Epithelial cell of alveolus of lung (primary cell): Measurements from ENCODE around the gene MYO1C. TPM values are rescaled to one million over a fixed set of nuclear protein-coding genes. Genes with fewer than 3 reads are reported as not detected.

ENCODE experiments used
- total RNA-seq: library from RNA; depleted of rRNA; stranded (reverse); fragments of >200 nt; gene quantifications from 2 replicates; pipeline ENCODE4 v1.2.1, GENCODE V29; 2015

MYO1C gene
- total RNA-seq, result 55.4 and 155 TPM in 2 replicates

DNA sequence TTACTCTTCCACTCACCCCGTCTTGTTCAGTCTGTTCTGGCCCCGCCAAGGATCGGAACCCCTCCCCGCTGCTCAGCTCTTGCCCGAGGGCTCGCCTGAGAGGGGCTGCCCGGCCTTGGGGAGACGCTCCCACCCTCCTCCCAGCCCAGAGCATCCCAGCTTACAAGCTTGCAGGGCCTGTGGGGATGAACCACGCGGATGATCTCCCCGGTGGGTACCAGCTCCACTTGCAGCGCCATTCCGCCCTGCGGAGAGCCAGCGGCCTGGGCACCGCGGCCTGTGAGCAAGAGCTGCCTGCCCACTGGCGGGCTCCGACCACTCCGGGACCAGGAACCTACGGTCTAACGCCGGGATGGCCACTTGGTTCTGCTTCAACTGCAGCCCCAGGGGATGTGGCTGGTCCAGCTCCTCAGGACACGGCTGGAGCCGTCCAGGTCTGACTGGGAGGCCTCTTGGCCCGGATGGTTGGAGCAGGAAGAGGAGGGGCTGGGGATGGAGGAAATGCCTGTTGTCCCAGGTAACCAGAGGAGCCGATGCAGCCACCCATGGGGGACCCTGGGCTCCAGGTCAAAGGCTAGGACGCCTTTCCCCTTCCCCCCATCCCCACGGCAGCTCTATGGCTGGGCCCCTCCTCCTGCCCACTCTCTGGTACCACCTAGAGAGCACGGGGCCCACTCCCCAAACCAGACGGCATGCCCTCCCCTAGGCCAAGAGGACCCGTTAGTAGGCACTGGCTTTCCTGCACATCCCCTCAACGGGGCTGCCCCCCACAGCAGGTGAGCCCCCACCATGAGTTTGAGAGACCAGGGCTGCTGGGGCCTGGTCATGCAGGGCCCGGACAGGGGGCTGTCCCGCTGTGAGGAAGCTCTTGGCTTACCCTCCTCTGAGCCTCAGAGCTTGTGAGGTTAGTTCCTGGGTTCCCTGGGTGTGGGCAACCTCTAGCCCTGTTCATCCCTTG is at the start of gene MYO1C:
Gene MYO1C (minus strand): TSS at position 438 of the 958 bp plus-strand sequence. CDS start 199 bp downstream, at position 239.

GRCh38 chr17:1516388-1517161 is 24.1 kb upstream of the MYO1C start, which contains the start of gene INPP5K:
INPP5K (minus strand) TSS chr17:1516612; CDS start chr17:1516499, 113 bp downstream.

GRCh38 chr17:1455797-1456599 is 36.5 kb downstream of the MYO1C start, which contains the start of gene CRK:
CRK (minus strand) TSS chr17:1456232; CDS start chr17:1456117, 115 bp downstream.

Other genes with a start within 250 kb of the MYO1C start
- not detected in 2 replicates for gene BHLHA9, start 222.2 kb downstream of the MYO1C start, total RNA-seq
- not detected in 2 replicates for gene TRARG1, start 213.0 kb downstream of the MYO1C start, total RNA-seq
- 641 and 835 TPM in 2 replicates for gene YWHAE, start 92.5 kb downstream of the MYO1C start, total RNA-seq
- 59.2 and 63.7 TPM in 2 replicates for gene CRK, start 36.5 kb downstream of the MYO1C start, total RNA-seq
- gene INPP5K, start 23.9 kb upstream of the MYO1C start, total RNA-seq, result 26.9 and 31.2 TPM in 2 replicates
- gene PITPNA, start 70.1 kb upstream of the MYO1C start, total RNA-seq, result 19.3 and 31.5 TPM in 2 replicates
- gene SLC43A2, start 136.1 kb upstream of the MYO1C start, total RNA-seq, result 3.3 and 7.0 TPM in 2 replicates
- 2.2 and 3.4 TPM in 2 replicates for gene SCARF1, start 153.0 kb upstream of the MYO1C start, total RNA-seq
- gene RILP, start 157.2 kb upstream of the MYO1C start, total RNA-seq, result 12.6 and 14.2 TPM in 2 replicates
- 134 and 167 TPM in 2 replicates for gene PRPF8, start 192.2 kb upstream of the MYO1C start, total RNA-seq
- gene TLCD2, start 217.7 kb upstream of the MYO1C start, total RNA-seq, result 1.2 and 8.4 TPM in 2 replicates
- 14.9 and 25.2 TPM in 2 replicates for gene WDR81, start 232.0 kb upstream of the MYO1C start, total RNA-seq